ENCODE results near the gene VPS16. TPM values are rescaled to one million over a fixed set of nuclear protein-coding genes. Genes with fewer than 3 reads are reported as not detected.
"Not testable (repeated sequence)": the region's sequence is repeated elsewhere in the genome, so short reads cannot be mapped to it uniquely, and the experiment has no call there.

VPS16 gene
- total and polyA plus RNA-seq, 4 donors: 14.5 to 24.3 (median 16.1) TPM

DNA sequence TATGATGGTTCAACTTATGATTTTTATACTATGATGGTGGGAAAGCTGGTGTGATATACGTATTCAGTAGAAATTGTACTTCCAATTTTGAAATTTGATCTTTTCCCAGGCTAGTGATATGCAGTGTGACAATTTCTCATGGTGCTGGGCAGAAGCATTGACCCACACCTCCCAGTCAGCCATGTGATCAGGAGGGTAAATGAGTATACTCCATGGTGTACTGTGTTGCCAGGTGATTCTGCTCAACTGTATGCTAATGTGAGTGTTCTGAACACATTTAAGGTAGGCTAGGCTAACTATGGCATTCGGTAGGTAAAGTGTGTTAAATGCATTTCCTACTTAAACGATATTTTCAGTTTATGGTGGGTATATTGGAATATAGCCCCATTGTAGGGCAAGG is 51.8 kb downstream of the VPS16 start (continued):
- TF ChIP-seq, protein P1, sequence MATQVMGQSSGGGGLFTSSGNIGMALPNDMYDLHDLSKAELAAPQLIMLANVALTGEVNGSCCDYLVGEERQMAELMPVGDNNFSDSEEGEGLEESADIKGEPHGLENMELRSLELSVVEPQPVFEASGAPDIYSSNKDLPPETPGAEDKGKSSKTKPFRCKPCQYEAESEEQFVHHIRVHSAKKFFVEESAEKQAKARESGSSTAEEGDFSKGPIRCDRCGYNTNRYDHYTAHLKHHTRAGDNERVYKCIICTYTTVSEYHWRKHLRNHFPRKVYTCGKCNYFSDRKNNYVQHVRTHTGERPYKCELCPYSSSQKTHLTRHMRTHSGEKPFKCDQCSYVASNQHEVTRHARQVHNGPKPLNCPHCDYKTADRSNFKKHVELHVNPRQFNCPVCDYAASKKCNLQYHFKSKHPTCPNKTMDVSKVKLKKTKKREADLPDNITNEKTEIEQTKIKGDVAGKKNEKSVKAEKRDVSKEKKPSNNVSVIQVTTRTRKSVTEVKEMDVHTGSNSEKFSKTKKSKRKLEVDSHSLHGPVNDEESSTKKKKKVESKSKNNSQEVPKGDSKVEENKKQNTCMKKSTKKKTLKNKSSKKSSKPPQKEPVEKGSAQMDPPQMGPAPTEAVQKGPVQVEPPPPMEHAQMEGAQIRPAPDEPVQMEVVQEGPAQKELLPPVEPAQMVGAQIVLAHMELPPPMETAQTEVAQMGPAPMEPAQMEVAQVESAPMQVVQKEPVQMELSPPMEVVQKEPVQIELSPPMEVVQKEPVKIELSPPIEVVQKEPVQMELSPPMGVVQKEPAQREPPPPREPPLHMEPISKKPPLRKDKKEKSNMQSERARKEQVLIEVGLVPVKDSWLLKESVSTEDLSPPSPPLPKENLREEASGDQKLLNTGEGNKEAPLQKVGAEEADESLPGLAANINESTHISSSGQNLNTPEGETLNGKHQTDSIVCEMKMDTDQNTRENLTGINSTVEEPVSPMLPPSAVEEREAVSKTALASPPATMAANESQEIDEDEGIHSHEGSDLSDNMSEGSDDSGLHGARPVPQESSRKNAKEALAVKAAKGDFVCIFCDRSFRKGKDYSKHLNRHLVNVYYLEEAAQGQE (IDR thresholded peaks at IDR 0.05): no peak
- TF ChIP-seq HNF4G (IDR thresholded peaks at IDR 0.05) (no peak), TAF1 (conservative IDR thresholded peaks at IDR 0.05) (no peak), JUND (IDR thresholded peaks at IDR 0.05) (no peak)

DNA sequence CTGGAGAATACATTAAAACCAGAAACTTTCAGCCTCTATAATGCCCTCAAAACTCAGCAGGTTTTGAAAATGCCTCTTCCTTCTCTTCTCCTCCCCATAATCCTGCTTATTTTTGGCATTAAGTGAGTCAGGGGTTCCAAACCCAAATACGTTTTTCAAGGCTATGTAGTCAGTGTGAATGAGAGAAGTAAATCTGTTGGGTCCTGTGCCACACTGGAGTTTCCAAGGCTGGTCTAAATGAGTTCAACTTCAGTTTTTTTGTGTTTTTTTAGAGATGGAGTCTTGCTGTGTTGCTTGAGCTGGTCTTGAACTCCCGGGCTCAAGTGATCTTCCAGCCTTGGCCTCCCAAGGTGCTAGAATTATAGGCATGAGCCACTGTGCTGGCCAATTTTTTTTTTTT is 53.7 kb downstream of the VPS16 start:
- no peak for DNase-seq (ENCODE audit: low spot score)
- Histone ChIP-seq H3K27ac (ENCODE audit: low read depth in 1 of 2, low read length in 2 of 2) (no peak overlapping the region), H3K9me3 (ENCODE audit: control insufficient read depth in 4 of 4, low read length in 3 of 4) (peaks cover 0 to 2% (median 0%) of the 10 kb centered on the region in 4 donors), H3K27me3 (ENCODE audit: control insufficient read depth in 4 of 4, insufficient read depth in 4 of 4, low read length in 3 of 4) (no peaks in the 10 kb centered on the region), H3K4me3 (ENCODE audit: low read depth in 1 of 3, low read length in 3 of 3) (no peak overlapping the region), H3K9ac (ENCODE audit: low read depth in 1 of 2, low read length in 2 of 2) (no peak overlapping the region), H3K36me3 (ENCODE audit: control insufficient read depth in 4 of 4, insufficient read depth in 3 of 4, low read depth in 1 of 4, low read length in 3 of 4) (no peaks in the 10 kb centered on the region), H3K4me1 (ENCODE audit: control insufficient read depth in 4 of 4, insufficient read depth in 4 of 4, low read length in 3 of 4) (peaks cover 0 to 6% (median under 1%) of the 10 kb centered on the region in 4 donors)
- no peak for TF ChIP-seq SP1 (IDR thresholded peaks at IDR 0.05)
- TF ChIP-seq RXRA (IDR thresholded peaks at IDR 0.05): no peak
- no peak for TF ChIP-seq JUND (IDR thresholded peaks at IDR 0.05)
- TF ChIP-seq HNF4G (IDR thresholded peaks at IDR 0.05): no peak
- TF ChIP-seq EGR1 (IDR thresholded peaks at IDR 0.05; ENCODE audit: low read depth in 2 of 2): no peak
- TF ChIP-seq, protein P2, sequence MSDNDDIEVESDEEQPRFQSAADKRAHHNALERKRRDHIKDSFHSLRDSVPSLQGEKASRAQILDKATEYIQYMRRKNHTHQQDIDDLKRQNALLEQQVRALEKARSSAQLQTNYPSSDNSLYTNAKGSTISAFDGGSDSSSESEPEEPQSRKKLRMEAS (IDR thresholded peaks at IDR 0.05): no peak
- TF ChIP-seq YY1 (IDR thresholded peaks at IDR 0.05): no peak
- TF ChIP-seq, protein P3, sequence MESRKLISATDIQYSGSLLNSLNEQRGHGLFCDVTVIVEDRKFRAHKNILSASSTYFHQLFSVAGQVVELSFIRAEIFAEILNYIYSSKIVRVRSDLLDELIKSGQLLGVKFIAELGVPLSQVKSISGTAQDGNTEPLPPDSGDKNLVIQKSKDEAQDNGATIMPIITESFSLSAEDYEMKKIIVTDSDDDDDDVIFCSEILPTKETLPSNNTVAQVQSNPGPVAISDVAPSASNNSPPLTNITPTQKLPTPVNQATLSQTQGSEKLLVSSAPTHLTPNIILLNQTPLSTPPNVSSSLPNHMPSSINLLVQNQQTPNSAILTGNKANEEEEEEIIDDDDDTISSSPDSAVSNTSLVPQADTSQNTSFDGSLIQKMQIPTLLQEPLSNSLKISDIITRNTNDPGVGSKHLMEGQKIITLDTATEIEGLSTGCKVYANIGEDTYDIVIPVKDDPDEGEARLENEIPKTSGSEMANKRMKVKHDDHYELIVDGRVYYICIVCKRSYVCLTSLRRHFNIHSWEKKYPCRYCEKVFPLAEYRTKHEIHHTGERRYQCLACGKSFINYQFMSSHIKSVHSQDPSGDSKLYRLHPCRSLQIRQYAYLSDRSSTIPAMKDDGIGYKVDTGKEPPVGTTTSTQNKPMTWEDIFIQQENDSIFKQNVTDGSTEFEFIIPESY (IDR thresholded peaks at IDR 0.05): no peak
- no peak for TF ChIP-seq NR2F2 (IDR thresholded peaks at IDR 0.05)
- TF ChIP-seq TAF1 (conservative IDR thresholded peaks at IDR 0.05): no peak
- no peak for TF ChIP-seq GABPA (IDR thresholded peaks at IDR 0.05 in 1 of 2, conservative IDR thresholded peaks at IDR 0.05 in 1 of 2)
- WGBS: 95% methylated on average over 2 of the region's 2 CpGs

DNA sequence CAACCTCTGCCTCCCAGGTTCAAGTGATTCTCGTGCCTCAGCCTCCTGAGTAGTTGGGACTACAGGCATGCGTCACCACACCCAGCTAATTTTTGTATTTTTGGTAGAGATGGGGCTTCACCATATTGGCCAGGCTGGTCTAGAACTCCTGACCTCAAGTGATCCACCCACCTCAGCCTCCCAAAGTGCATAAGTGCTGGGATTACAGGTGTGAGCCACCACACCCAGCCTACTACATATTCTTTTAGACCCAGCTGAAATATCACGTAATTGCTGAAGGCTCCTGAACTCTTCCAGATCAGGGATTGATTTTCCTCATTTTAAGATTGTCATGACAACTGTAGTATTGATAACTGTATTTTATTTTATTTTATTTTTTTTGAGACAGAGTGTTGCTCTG is 54.6 kb downstream of the VPS16 start:
- DNase-seq (ENCODE audit: low spot score); H3K36me3 ChIP-seq (ENCODE audit: control insufficient read depth in 4 of 4, insufficient read depth in 3 of 4, low read depth in 1 of 4, low read length in 3 of 4); H3K4me3 ChIP-seq (ENCODE audit: low read depth in 1 of 3, low read length in 3 of 3); H3K9ac ChIP-seq (ENCODE audit: low read depth in 1 of 2, low read length in 2 of 2); H3K4me1 ChIP-seq (ENCODE audit: control insufficient read depth in 4 of 4, insufficient read depth in 4 of 4, low read length in 3 of 4); H3K9me3 ChIP-seq (ENCODE audit: control insufficient read depth in 4 of 4, low read length in 3 of 4); H3K27ac ChIP-seq (ENCODE audit: low read depth in 1 of 2, low read length in 2 of 2); H3K27me3 ChIP-seq (ENCODE audit: control insufficient read depth in 4 of 4, insufficient read depth in 4 of 4, low read length in 3 of 4): not testable (repeated sequence)
- over 99% methylated on average over 3 of the region's 3 CpGs for WGBS
